A673 (cell line): ENCODE data around the gene CHD1L. TPM values are rescaled to one million over a fixed set of nuclear protein-coding genes. Genes with fewer than 3 reads are reported as not detected.

ENCODE experiments used
- BruUV-seq: library from RNA; stranded (reverse); fragments of 400-500 nt; replicated peaks from 2 replicates; lab custom pipeline; 2021; lab: Mats Ljungman, UMichigan
- CTCF ChIA-PET: fragments of 300-600 bp; sonication (Branson Sonifier 250); formaldehyde crosslinking; loops from one replicate; lab custom pipeline; 2022; ENCODE audit warnings: antibody characterized with exemption; lab: Charles Lee
- POLR2A ChIA-PET: fragments of 300-600 bp; sonication (Branson Sonifier 250); formaldehyde crosslinking; loops from one replicate; lab custom pipeline; 2022; ENCODE audit warnings: antibody characterized with exemption; ENCODE audit not compliant: low non-redundant PET; lab: Charles Lee
- DNase-seq: peaks from one replicate; pipeline ENCODE4 v3.0.0-alpha.2; 2015; ENCODE audit warnings: low spot score
- H3K27ac ChIP-seq: fragments of 200-600 bp; sonication (generic); 2 replicates; pipeline ENCODE4 v1.5.1; 2016; ENCODE audit warnings: mixed run types, low read depth, mild to moderate bottlenecking, mixed read lengths, antibody characterized with exemption, low read length; ENCODE audit not compliant: poor library complexity, severe bottlenecking
- H3K27me3 ChIP-seq: fragments of 200-600 bp; sonication (generic); replicated peaks from 2 replicates; pipeline ENCODE4 v1.6.1; 2017; ENCODE audit warnings: mixed run types, low read depth, mild to moderate bottlenecking, mixed read lengths, antibody characterized with exemption, low read length; ENCODE audit not compliant: insufficient read depth, poor library complexity
- H3K36me3 ChIP-seq: fragments of 200-600 bp; sonication (generic); 2 replicates; pipeline ENCODE4 v1.6.1; 2016; ENCODE audit warnings: mixed run types, mild to moderate bottlenecking, mixed read lengths, antibody characterized with exemption, low read length; ENCODE audit not compliant: insufficient read depth, poor library complexity, severe bottlenecking
- H3K4me1 ChIP-seq: fragments of 200-600 bp; sonication (generic); 2 replicates; pipeline ENCODE4 v1.6.1; 2017; ENCODE audit warnings: mixed run types, mild to moderate bottlenecking, mixed read lengths, antibody characterized with exemption, low read length; ENCODE audit not compliant: insufficient read depth, poor library complexity, severe bottlenecking
- H3K4me3 ChIP-seq: fragments of 200-600 bp; sonication (generic); 2 replicates; pipeline ENCODE4 v1.5.1; 2016; ENCODE audit warnings: low read depth, mixed run types, mild to moderate bottlenecking, mixed read lengths, low read length; ENCODE audit not compliant: poor library complexity, severe bottlenecking
- H3K9me3 ChIP-seq: fragments of 200-600 bp; sonication (generic); 2 replicates; pipeline ENCODE4 v1.6.1; 2016; ENCODE audit warnings: mixed run types, low read depth, mild to moderate bottlenecking, mixed read lengths, antibody characterized with exemption, low read length; ENCODE audit not compliant: poor library complexity, severe bottlenecking
- EZH2 ChIP-seq: fragments of 200-600 bp; sonication (generic); IDR thresholded peaks from 2 replicates; pipeline ENCODE4 v1.6.1; 2017; ENCODE audit warnings: borderline replicate concordance, low read depth, mild to moderate bottlenecking, mixed read lengths, antibody characterized with exemption, low read length; ENCODE audit not compliant: poor library complexity, severe bottlenecking
- intact Hi-C: fragments of 100-400 bp; cut with micrococcal nuclease; formaldehyde crosslinking; loops from one replicate; pipeline ENCODE4 v1.10.0; 2022; ENCODE audit not compliant: unreplicated experiment
- total RNA-seq: library from RNA; stranded (reverse); gene quantifications from 2 replicates; pipeline ENCODE4 v1.2.3, GENCODE V29; 2021
- TF ChIP-seq, protein P1 (sequence below): fragments of 300-800, 200-600 bp; sonication (generic); conservative IDR thresholded peaks from 2 replicates; pipeline ENCODE4 v1.5.1; 2017; ENCODE audit warnings: low read depth, mild to moderate bottlenecking, antibody characterized with exemption, low read length, moderate library complexity, mixed read lengths

CHD1L gene
- total RNA-seq, 1 experiment from 2014 or later, result 64.5 TPM

DNA sequence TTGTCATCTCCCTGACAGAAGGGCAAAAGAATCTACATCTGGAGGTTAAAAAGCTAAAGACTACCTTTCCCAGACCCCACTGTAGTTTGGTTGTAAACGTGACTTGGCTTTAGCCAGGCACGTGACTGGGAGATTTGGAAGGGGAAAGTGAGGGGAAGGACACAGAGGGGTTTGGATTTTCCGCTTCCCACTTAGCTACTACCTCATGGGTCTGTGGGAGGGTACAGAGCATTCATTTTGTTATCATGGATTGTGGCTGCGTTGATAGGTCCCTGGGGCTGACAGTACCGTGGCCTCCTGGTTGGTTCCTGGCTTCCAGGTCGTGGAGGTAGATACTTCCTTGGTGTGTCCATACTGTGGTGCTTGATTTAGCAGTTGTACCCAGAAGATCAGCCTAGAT is 2.6 kb downstream of the CHD1L start:
- TF ChIP-seq, protein P1, sequence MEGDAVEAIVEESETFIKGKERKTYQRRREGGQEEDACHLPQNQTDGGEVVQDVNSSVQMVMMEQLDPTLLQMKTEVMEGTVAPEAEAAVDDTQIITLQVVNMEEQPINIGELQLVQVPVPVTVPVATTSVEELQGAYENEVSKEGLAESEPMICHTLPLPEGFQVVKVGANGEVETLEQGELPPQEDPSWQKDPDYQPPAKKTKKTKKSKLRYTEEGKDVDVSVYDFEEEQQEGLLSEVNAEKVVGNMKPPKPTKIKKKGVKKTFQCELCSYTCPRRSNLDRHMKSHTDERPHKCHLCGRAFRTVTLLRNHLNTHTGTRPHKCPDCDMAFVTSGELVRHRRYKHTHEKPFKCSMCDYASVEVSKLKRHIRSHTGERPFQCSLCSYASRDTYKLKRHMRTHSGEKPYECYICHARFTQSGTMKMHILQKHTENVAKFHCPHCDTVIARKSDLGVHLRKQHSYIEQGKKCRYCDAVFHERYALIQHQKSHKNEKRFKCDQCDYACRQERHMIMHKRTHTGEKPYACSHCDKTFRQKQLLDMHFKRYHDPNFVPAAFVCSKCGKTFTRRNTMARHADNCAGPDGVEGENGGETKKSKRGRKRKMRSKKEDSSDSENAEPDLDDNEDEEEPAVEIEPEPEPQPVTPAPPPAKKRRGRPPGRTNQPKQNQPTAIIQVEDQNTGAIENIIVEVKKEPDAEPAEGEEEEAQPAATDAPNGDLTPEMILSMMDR, result no peak
- no peak for TF ChIP-seq EZH2
- no TSS peak for BruUV-seq

DNA sequence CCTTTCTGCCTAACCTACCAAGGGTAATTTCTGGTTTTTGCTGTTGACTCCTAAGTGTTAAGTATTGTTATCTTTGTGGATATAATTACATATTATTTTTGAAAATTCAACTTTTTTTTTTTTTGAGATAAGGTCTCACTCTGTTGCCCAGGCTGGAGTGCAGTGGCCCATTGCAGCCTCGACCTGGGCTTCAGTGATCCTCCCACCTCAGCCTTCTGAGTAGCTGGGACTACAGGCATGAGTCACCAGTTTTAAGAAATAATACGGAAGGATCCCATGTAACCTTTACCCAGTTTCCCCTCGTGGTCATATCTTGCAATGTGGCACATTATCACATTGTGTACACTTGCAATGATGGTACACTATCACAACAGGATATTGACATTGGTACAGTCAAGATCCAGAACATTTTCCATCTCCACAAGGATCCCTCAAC is 3.1 kb downstream of the CHD1L start:
- POLR2A ChIA-PET, result no interaction called here
- TF ChIP-seq, protein P1, result no peak
- TF ChIP-seq EZH2, result no peak

More for the DNA sequence above, 2.6 kb downstream of the CHD1L start:
- CTCF ChIA-PET, result no interaction called here
- Histone ChIP-seq H3K4me1 (peaks cover 13% of the 10 kb centered on the region), H3K27ac (no peak overlapping the region), H3K27me3 (no peaks in the 10 kb centered on the region), H3K36me3 (no peaks in the 10 kb centered on the region), H3K4me3 (no peak overlapping the region), H3K9me3 (no peaks in the 10 kb centered on the region)
- intact Hi-C loops, result no loop called here
- no peak for DNase-seq
- POLR2A ChIA-PET, result no interaction called here

DNA sequence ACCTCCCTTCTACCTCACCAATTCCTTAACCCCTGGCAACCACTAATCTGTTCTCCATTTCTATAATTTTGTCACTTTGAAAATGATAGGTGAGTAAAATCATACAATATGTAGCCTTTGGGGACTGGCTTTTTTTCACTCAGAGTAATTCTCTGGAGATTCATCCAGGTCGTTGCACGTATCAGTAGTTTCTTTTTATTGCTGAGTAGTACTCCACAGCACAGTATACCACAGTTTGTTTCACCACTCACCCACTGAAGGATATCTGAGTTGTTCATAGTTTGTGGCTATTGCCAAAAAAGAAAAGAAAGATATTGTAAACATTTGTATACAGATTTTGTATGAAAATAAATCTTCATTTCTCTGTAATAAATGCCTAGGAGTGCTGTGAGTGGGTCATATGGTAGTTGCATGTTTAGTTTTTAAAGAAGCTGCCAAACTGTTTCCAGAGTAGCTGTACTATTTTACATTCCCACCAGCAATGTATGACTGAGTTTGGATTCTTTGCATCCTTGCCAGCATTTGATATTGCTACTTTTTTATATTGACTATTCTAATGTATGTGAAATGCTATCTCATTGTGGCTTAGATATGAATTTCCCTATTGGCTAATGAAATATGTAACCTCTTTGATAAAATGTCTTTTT is 3.7 kb downstream of the CHD1L start:
- CTCF ChIA-PET, result no interaction called here

More for the DNA sequence above, 3.1 kb downstream of the CHD1L start:
- no peaks in the 10 kb centered on the region for H3K27me3 ChIP-seq
- BruUV-seq, result no TSS peak
- H3K4me3 ChIP-seq, result no peak overlapping the region
- intact Hi-C loops, result no loop called here
- peaks cover 13% of the 10 kb centered on the region for H3K4me1 ChIP-seq
- H3K9me3 ChIP-seq, result no peaks in the 10 kb centered on the region
- no peak overlapping the region for H3K27ac ChIP-seq
- CTCF ChIA-PET, result no interaction called here
- no peak for DNase-seq
- no peaks in the 10 kb centered on the region for H3K36me3 ChIP-seq

More for the DNA sequence above, 3.7 kb downstream of the CHD1L start:
- Histone ChIP-seq H3K36me3 (no peaks in the 10 kb centered on the region), H3K27ac (no peak overlapping the region), H3K27me3 (no peaks in the 10 kb centered on the region), H3K4me1 (peaks cover 13% of the 10 kb centered on the region), H3K9me3 (no peaks in the 10 kb centered on the region), H3K4me3 (no peak overlapping the region)
- POLR2A ChIA-PET, result no interaction called here
- DNase-seq, result no peak
- TF ChIP-seq, protein P1, result no peak
- no peak for TF ChIP-seq EZH2
- no TSS peak for BruUV-seq
- intact Hi-C loops, result no loop called here
